GM10248 (cell line): ENCODE results near the gene UQCC2.

Experiments
- CTCF ChIA-PET: fragments of 300-600 bp; sonication (Branson Sonifier 250); formaldehyde crosslinking; extraction: SDS; loops from one replicate; lab custom pipeline; 2021; ENCODE audit warnings: antibody characterized with exemption; lab: Yijun Ruan, JAX
- POLR2A ChIA-PET: fragments of 350-650 bp; sonication (Branson Sonifier 250); formaldehyde crosslinking; extraction: SDS; loops from one replicate; lab custom pipeline; 2020; ENCODE audit warnings: antibody characterized with exemption; lab: Yijun Ruan, JAX
- DNase-seq: peaks from one replicate; pipeline ENCODE4 v3.0.0; 2012; ENCODE audit errors: extremely low spot score
- TF ChIP-seq, protein P1 (sequence below): IDR thresholded peaks from 2 replicates; pipeline ENCODE4 v1.5.1; 2012; ENCODE audit warnings: mild to moderate bottlenecking, low read depth; ENCODE audit errors: extremely low read depth, missing control alignments, control extremely low read depth

The UQCC2 gene

DNA sequence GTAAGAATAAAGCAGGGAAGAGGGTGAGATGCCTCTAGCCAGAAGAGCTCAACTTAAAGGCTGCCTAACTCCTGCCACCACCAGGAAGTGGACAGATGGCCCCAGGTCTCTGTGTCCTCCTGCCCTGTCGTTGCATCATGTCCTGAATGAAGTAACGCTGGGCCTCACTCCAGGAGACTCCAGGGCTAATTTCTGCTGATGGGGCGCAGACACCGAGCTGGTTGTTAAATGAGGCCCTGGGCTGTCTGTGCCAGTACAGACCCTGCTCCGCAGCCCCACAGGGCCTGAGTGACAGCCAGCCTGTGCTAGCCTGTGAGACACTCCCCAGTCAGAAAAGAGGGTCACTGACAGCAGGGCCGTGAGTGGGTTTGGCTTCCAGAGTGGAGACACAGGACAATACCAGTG is 28.7 kb upstream of the UQCC2 start:
- TF ChIP-seq, protein P1, sequence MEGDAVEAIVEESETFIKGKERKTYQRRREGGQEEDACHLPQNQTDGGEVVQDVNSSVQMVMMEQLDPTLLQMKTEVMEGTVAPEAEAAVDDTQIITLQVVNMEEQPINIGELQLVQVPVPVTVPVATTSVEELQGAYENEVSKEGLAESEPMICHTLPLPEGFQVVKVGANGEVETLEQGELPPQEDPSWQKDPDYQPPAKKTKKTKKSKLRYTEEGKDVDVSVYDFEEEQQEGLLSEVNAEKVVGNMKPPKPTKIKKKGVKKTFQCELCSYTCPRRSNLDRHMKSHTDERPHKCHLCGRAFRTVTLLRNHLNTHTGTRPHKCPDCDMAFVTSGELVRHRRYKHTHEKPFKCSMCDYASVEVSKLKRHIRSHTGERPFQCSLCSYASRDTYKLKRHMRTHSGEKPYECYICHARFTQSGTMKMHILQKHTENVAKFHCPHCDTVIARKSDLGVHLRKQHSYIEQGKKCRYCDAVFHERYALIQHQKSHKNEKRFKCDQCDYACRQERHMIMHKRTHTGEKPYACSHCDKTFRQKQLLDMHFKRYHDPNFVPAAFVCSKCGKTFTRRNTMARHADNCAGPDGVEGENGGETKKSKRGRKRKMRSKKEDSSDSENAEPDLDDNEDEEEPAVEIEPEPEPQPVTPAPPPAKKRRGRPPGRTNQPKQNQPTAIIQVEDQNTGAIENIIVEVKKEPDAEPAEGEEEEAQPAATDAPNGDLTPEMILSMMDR = no peak
- POLR2A ChIA-PET = no interaction called here
- CTCF ChIA-PET = interaction anchor here (1.1 to 1.7 kb wide), 3 partner anchors 29 to 155 kb away, joined by 3 to 5 read pairs (median 3); partner anchors contain the start of gene UQCC2
- no peak for DNase-seq

DNA sequence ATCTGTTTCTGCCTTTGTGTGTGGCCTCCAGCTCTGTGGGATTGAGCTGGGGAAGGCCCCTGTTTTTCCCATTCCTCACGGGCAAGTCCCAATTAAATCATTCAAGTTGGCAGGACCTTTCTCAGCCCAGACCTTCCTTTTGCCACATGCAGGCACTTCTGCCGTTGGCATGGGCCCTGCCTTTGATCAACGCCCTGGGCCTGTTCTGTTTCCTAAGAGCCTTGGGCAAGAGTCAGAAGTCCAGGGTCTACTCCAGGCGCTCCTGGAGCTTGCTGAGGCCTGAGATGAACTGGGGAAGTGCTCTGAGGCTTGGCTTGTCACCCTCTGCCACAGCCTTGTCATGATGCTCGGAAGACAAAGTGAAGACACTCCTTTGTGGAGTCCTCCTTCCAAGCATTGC is 28.1 kb upstream of the UQCC2 start:
- ChIA-PET POLR2A (interaction anchor here (0.7 kb wide), 1 partner anchor 29 kb away, joined by 7 read pairs; no protein-coding TSS in a partner anchor), CTCF (interaction anchor here (1.1 to 1.7 kb wide), 3 partner anchors 28 to 155 kb away, joined by 3 to 5 read pairs (median 3); partner anchors contain the start of gene UQCC2)
- DNase-seq = no peak
- TF ChIP-seq, protein P1 = no peak

DNA sequence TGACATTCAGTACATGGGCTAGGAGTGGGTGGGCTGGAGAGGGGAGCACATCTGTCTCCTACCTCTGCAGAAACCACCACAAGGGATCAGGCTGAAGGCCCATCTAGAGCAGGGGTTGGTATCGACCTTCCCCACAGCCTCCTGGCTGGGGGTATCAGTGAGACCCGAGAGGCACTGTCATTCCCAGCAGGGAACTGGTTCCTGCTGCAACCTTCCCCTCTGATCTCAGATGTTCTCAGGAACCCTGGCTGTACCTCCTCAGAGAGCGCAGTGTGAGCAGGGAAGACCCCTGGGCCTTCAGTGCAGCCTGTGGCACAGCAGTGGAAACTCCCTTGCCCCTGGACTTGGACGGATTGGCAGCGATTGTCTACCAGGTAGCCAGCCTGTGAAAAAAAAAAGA is 27.4 kb upstream of the UQCC2 start:
- POLR2A ChIA-PET = interaction anchor here (0.7 kb wide), 1 partner anchor 28 kb away, joined by 7 read pairs; no protein-coding TSS in a partner anchor
- TF ChIP-seq, protein P1 = no peak
- CTCF ChIA-PET = interaction anchor here (1.0 to 1.1 kb wide), 2 partner anchors 38 to 424 kb away, joined by 3 to 4 read pairs; no protein-coding TSS in a partner anchor
- DNase-seq = no peak

DNA sequence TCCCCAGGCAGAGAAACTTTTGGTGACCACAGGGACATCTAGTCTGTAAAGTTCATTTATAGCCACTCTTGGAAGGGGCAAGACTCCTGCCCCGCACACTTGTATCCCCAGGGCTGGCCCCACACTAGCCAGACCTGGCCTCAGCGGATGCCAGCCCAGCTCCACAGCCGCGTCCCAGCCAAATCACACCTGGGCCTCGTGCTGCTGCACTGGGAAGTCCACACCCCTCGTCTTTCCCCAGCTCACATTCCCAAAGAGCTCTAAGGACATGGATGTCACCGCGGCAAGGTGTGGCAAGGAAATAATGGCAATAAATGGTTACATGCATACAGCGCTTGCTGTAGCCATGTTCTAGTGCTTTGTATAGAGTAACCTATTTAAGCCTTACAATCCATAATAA is 26.7 kb upstream of the UQCC2 start:
- ChIA-PET CTCF (interaction anchor here (0.8 to 2.7 kb wide), 7 partner anchors 7 to 425 kb away, joined by 3 to 6 read pairs (median 4); partner anchors contain the start of gene IP6K3), POLR2A (no interaction called here)
- no peak for DNase-seq
- TF ChIP-seq, protein P1 = no peak

DNA sequence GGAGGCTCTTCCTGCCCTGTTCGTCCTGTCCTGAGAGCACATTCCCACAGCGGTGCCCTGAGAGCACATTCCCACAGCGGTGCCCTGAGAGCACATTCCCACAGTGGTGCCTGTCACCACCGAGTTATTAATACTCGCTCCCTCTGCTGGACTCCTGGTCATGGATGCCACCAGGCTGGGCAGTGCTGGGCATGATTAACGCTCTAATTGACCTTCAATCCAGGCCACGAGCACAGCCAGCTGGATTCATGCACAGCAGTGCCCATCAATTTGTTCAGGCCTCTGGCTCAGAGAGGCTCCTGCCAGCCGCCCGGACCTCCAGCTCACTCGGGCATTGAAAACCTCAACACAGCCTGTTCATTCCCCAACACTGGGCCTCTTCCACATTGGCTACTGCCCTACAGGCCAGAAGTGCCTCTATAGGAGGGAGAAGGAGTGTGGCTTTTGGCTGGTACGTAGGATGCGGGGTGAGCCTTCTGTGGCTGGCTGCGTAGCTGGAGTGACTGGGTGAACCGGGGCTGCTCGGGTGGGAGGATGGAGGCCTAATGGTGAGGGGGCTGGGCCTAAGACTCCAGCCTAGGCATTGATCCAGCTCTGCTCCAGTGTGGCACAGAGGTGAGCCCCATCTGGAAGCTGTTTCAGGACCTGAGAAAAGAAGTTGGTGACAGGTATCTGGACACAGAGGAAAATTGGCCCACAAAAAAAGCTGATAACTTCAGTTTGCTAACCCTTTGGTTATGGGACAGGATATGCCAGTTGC is 25.9 kb upstream of the UQCC2 start:
- TF ChIP-seq, protein P1 = no peak
- no peak for DNase-seq
- CTCF ChIA-PET = interaction anchor here (0.7 to 2.7 kb wide), 8 partner anchors 8 to 426 kb away, joined by 3 to 6 read pairs (median 4); partner anchors contain the start of gene IP6K3
- POLR2A ChIA-PET = no interaction called here

DNA sequence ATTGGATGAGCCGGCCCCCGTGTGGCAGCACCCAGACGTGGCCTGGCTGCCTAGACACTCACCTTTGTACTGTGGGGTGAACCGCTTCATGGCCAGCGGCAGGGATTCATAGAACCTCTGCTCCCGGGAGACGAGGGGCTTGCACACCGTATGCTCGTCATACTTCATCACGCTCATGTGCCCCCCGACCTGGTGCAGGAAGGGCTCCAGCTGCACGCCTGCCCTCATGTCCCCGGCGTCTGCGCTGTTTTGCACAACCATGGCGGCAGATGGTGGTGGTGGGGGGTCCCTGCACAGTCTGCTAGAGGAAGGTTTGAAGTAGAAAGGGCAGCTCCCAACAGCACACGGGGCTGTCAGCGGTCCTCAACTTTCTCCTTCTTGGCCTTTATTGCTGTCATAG is 23.7 kb upstream of the UQCC2 start:
- TF ChIP-seq, protein P1 = no peak
- ChIA-PET POLR2A (no interaction called here), CTCF (no interaction called here)
- DNase-seq = no peak
